ENCODE data around the gene SELPLG.

DNA sequence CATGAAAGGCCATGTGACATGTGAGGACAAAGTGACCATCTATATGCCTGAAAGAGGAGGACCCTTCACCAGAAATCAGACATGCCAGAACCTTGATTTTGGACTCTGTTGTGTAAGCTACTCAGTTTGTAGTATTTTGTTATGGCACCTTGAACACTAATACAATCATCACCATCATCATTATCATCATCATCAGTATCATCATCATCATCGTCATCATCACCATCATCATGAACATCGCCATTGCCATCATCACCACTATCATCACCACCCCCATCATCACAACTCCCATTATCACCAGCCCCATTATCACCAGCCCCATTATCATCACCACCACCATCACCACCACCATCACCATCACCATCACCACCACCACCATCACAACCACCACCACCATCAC is 55.4 kb downstream of the SELPLG start:
- no peak for TF ChIP-seq EZH2 (IDR thresholded peaks at IDR 0.05; ENCODE audit: borderline replicate concordance, low read depth, low read length, poor library complexity, severe bottlenecking)
- TF ChIP-seq, protein P1, sequence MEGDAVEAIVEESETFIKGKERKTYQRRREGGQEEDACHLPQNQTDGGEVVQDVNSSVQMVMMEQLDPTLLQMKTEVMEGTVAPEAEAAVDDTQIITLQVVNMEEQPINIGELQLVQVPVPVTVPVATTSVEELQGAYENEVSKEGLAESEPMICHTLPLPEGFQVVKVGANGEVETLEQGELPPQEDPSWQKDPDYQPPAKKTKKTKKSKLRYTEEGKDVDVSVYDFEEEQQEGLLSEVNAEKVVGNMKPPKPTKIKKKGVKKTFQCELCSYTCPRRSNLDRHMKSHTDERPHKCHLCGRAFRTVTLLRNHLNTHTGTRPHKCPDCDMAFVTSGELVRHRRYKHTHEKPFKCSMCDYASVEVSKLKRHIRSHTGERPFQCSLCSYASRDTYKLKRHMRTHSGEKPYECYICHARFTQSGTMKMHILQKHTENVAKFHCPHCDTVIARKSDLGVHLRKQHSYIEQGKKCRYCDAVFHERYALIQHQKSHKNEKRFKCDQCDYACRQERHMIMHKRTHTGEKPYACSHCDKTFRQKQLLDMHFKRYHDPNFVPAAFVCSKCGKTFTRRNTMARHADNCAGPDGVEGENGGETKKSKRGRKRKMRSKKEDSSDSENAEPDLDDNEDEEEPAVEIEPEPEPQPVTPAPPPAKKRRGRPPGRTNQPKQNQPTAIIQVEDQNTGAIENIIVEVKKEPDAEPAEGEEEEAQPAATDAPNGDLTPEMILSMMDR (conservative IDR thresholded peaks at IDR 0.05; ENCODE audit: low read depth, low read length): no peak

All from A673 (cell line).